Measurements from ENCODE around the gene CBX8.

GRCh38 chr17:79798299-79799173, 1.7 kb upstream of the CBX8 start:
- no peak for TF ChIP-seq POLR2AphosphoS5 (IDR thresholded peaks at IDR 0.05; ENCODE audit: low read depth, low read length)
- no peak for TF ChIP-seq POLR2A (IDR thresholded peaks at IDR 0.05; ENCODE audit: low read depth, low read length)
- TF ChIP-seq PAX5 (IDR thresholded peaks at IDR 0.05; ENCODE audit: insufficient read depth, low read length, severe bottlenecking): no peak
